Activated T-helper 17 cell treated with anti-CD3 and anti-CD28 coated beads, Interleukin-2, amount 50 U/mL, for 72 hours (primary cell): ENCODE data around the gene ADAMTS14. TPM values are rescaled to one million over a fixed set of nuclear protein-coding genes. Genes with fewer than 3 reads are reported as not detected.

ENCODE experiments used
- ATAC-seq: fragments of 150-1000 bp; cut with Tn5 transposase; replicated peaks from 2 replicates; pipeline ENCODE4 v1.10.0; 2021; ENCODE audit warnings: mild to moderate bottlenecking, moderate library complexity
- H3K27ac Mint-ChIP-seq: one replicate; pipeline ENCODE4 v1.8.0; 2022; ENCODE audit warnings: mixed read lengths
- H3K27me3 Mint-ChIP-seq: one replicate; pipeline ENCODE4 v1.8.0; 2022; ENCODE audit warnings: mixed read lengths
- H3K36me3 Mint-ChIP-seq: one replicate; pipeline ENCODE4 v1.8.0; 2022; ENCODE audit warnings: low read depth, mild to moderate bottlenecking, mixed read lengths
- H3K4me1 Mint-ChIP-seq: one replicate; pipeline ENCODE4 v1.8.0; 2022; ENCODE audit warnings: mixed read lengths
- H3K4me3 Mint-ChIP-seq: one replicate; pipeline ENCODE4 v1.8.0; 2022; ENCODE audit warnings: mild to moderate bottlenecking, mixed read lengths
- H3K9me3 Mint-ChIP-seq: one replicate; pipeline ENCODE4 v1.8.0; 2022; ENCODE audit warnings: mixed read lengths
- total RNA-seq, 2 donors: library from RNA; stranded (reverse); gene quantifications; one replicate each; pipeline ENCODE4 v1.2.3, GENCODE V29; 2022

The ADAMTS14 gene
- total RNA-seq, 2 donors from 2014 or later: 0.06 to 0.19 TPM

GRCh38 chr10:70685455-70685911 is 13.2 kb downstream of the ADAMTS14 start:
- no peak overlapping the region for H3K4me3 Mint-ChIP-seq
- H3K27me3 Mint-ChIP-seq: no peaks in the 10 kb centered on the region
- H3K9me3 Mint-ChIP-seq: no peaks in the 10 kb centered on the region
- no peaks in the 10 kb centered on the region for H3K36me3 Mint-ChIP-seq
- no peak for ATAC-seq
- H3K27ac Mint-ChIP-seq: no peak overlapping the region
- H3K4me1 Mint-ChIP-seq: no peaks in the 10 kb centered on the region

GRCh38 chr10:70688828-70689227 is 16.5 kb downstream of the ADAMTS14 start:
- no peaks in the 10 kb centered on the region for H3K27me3 Mint-ChIP-seq
- H3K27ac Mint-ChIP-seq: no peak overlapping the region
- no peaks in the 10 kb centered on the region for H3K9me3 Mint-ChIP-seq
- no peak overlapping the region for H3K4me3 Mint-ChIP-seq
- no peaks in the 10 kb centered on the region for H3K36me3 Mint-ChIP-seq
- H3K4me1 Mint-ChIP-seq: no peaks in the 10 kb centered on the region
- no peak for ATAC-seq

DNA sequence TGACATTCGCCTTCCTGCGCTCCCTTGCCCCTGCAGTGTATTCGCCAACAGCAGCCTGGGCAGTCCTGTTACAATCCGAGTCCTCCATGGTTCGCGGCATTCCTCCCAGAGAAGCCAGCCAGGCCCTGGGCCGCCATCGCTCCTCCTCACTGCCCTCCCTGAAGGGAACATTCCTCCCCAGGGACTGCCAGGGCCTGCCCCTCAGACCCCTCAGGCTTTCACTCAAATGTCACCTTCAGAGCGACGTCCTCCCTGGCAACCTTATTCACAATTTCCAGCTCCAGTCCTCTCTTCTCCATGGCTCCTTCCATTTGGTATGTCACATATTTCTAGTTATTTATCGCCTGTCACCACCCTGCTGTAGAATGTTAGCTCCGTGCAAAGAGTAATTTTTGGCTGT is 17.4 kb downstream of the ADAMTS14 start:
- H3K36me3 Mint-ChIP-seq: no peaks in the 10 kb centered on the region
- no peak overlapping the region for H3K27ac Mint-ChIP-seq
- ATAC-seq: no peak
- no peaks in the 10 kb centered on the region for H3K27me3 Mint-ChIP-seq
- H3K4me3 Mint-ChIP-seq: no peak overlapping the region
- H3K9me3 Mint-ChIP-seq: no peaks in the 10 kb centered on the region
- no peaks in the 10 kb centered on the region for H3K4me1 Mint-ChIP-seq

DNA sequence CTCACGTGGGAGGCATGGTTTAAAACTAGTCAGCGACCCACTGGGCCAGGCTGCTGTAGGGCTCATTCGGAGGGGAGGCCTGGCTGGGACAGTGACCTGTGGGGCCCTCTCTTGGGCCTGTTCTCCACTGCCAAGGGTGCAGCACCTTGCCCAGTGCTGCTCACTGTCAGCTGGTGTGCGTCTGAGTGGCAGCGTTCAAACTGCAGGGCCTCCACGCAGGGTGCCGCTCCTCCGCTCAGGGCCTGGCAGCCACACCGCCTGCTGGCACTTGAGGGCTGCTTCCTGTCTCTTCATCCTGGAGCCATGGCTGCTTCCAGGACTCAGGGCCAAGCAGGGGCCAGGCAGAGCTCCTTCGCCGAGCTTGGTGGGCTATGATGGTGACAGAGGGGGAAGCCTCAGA is 18.3 kb downstream of the ADAMTS14 start:
- ATAC-seq: no peak
- H3K36me3 Mint-ChIP-seq: no peaks in the 10 kb centered on the region

GRCh38 chr10:70691611-70692010 is 19.3 kb downstream of the ADAMTS14 start:
- no peak for ATAC-seq

More for the DNA sequence above, 18.3 kb downstream of the ADAMTS14 start:
- Mint-ChIP-seq H3K27me3 (no peaks in the 10 kb centered on the region), H3K9me3 (no peaks in the 10 kb centered on the region), H3K4me3 (no peak overlapping the region), H3K4me1 (no peaks in the 10 kb centered on the region), H3K27ac (no peak overlapping the region)

GRCh38 chr10:70692043-70692603 is 19.8 kb downstream of the ADAMTS14 start:
- ATAC-seq: no peak
- Mint-ChIP-seq H3K4me1 (no peaks in the 10 kb centered on the region), H3K27me3 (no peaks in the 10 kb centered on the region), H3K9me3 (no peaks in the 10 kb centered on the region), H3K27ac (no peak overlapping the region), H3K4me3 (no peak overlapping the region), H3K36me3 (no peaks in the 10 kb centered on the region)

More at GRCh38 chr10:70691611-70692010, 19.3 kb downstream of the ADAMTS14 start:
- Mint-ChIP-seq H3K27ac (no peak overlapping the region), H3K4me3 (no peak overlapping the region), H3K27me3 (no peaks in the 10 kb centered on the region), H3K4me1 (no peaks in the 10 kb centered on the region), H3K9me3 (no peaks in the 10 kb centered on the region), H3K36me3 (no peaks in the 10 kb centered on the region)

GRCh38 chr10:70693619-70694335 is 21.5 kb downstream of the ADAMTS14 start:
- Mint-ChIP-seq H3K4me3 (no peak overlapping the region), H3K4me1 (no peaks in the 10 kb centered on the region), H3K9me3 (no peaks in the 10 kb centered on the region), H3K27ac (no peak overlapping the region), H3K27me3 (no peaks in the 10 kb centered on the region), H3K36me3 (no peaks in the 10 kb centered on the region)
- ATAC-seq: no peak

- ATAC-seq: no peak
- H3K4me1 Mint-ChIP-seq: no peaks in the 10 kb centered on the region
- H3K9me3 Mint-ChIP-seq: no peaks in the 10 kb centered on the region
- no peak overlapping the region for H3K4me3 Mint-ChIP-seq
- H3K36me3 Mint-ChIP-seq: no peaks in the 10 kb centered on the region
- H3K27me3 Mint-ChIP-seq: no peaks in the 10 kb centered on the region
- no peak overlapping the region for H3K27ac Mint-ChIP-seq
Observed at GRCh38 chr10:70694418-70695141, 22.3 kb downstream of the ADAMTS14 start.

GRCh38 chr10:70695241-70696030 is 23.1 kb downstream of the ADAMTS14 start:
- no peaks in the 10 kb centered on the region for H3K27me3 Mint-ChIP-seq
- no peaks in the 10 kb centered on the region for H3K4me1 Mint-ChIP-seq
- H3K36me3 Mint-ChIP-seq: no peaks in the 10 kb centered on the region
- H3K27ac Mint-ChIP-seq: no peak overlapping the region
- H3K4me3 Mint-ChIP-seq: no peak overlapping the region
- no peak for ATAC-seq
- H3K9me3 Mint-ChIP-seq: no peaks in the 10 kb centered on the region

DNA sequence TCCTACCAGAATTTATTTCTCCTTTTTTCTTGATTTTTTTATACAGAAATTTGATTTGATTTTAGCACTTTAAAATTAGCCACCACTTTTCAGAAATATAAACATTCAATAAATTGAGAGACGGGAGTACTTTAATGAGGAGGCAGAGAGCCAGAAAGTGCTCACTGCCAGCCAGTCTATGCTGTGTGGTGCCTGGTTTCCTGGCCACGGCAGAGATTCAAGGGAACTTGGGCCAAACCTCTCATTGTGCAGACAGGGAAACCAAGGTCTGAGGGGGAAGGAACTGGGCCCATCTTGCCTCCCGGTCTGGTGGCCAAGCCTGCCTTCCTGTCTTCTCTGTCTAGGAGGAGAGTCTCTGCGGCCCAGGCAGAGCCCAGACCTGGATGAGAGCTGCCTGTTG is 25.9 kb downstream of the ADAMTS14 start:
- no peaks in the 10 kb centered on the region for H3K27me3 Mint-ChIP-seq
- H3K9me3 Mint-ChIP-seq: no peaks in the 10 kb centered on the region

DNA sequence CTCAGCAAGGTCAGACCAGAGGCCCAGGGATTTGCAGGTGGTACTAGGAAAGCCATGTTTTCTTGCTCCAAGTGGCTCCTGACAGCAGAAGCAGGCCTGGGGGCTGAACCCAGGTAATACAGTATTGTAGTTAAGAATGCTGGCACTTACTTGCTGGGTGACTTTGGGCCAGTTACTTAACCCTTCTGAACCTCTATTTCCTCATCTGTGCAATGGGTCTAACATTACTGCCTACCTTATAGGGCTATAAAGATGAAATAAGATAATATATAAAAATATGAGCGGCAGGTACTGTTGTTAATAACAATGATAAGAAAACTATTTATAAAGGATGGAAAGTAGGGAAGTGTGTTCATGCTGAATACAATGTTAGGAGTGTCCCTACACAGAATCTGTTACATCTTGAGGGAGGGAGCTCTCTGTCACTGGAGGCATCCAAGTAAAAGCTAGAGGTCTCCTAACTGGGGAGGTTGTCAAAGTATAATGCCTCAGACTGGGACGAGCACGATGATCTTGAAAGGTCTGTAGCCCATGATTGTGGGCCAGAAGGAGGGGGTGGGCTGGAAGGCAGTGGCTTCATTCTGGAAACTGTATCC is 26.9 kb downstream of the ADAMTS14 start:
- Mint-ChIP-seq H3K4me1 (no peaks in the 10 kb centered on the region), H3K27me3 (no peaks in the 10 kb centered on the region), H3K27ac (no peak overlapping the region), H3K4me3 (no peak overlapping the region), H3K9me3 (no peaks in the 10 kb centered on the region), H3K36me3 (no peaks in the 10 kb centered on the region)
- no peak for ATAC-seq

More for the DNA sequence above, 25.9 kb downstream of the ADAMTS14 start:
- Mint-ChIP-seq H3K4me3 (no peak overlapping the region), H3K4me1 (no peaks in the 10 kb centered on the region), H3K36me3 (no peaks in the 10 kb centered on the region), H3K27ac (no peak overlapping the region)
- no peak for ATAC-seq

DNA sequence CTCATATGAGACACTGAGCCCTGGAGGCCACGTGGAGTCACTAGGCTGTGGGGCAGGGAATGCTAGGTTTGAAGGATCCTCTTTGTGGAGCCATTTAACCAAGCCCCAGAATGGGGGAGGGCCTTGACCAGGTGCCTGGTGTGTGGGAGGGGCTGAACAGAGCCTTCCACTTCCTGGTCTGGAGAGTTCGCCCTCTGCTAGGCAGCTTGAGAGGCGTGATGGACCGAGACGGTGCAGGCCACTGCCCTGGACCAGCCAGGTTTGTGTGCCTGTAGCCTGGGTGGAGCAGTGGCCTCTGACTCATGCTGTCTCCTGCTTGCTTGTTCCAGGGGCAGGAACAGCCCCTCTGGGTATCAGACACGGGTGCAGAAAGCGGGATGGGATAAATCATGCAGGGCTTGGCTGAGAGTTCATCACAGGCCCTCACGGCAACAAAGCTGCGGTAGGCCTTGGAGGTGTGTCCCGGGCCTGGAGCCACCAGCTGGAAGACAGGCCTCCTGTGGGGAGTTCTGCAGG is 27.4 kb downstream of the ADAMTS14 start:
- Mint-ChIP-seq H3K27me3 (no peaks in the 10 kb centered on the region), H3K4me3 (no peak overlapping the region), H3K9me3 (no peaks in the 10 kb centered on the region), H3K4me1 (no peaks in the 10 kb centered on the region), H3K36me3 (no peaks in the 10 kb centered on the region), H3K27ac (no peak overlapping the region)
- no peak for ATAC-seq

GRCh38 chr10:70702190-70702763 is 30.0 kb downstream of the ADAMTS14 start:
- ATAC-seq: no peak
- no peak overlapping the region for H3K27ac Mint-ChIP-seq
- H3K4me3 Mint-ChIP-seq: no peak overlapping the region
- no peaks in the 10 kb centered on the region for H3K9me3 Mint-ChIP-seq
- H3K4me1 Mint-ChIP-seq: no peaks in the 10 kb centered on the region
- H3K27me3 Mint-ChIP-seq: no peaks in the 10 kb centered on the region
- no peaks in the 10 kb centered on the region for H3K36me3 Mint-ChIP-seq

DNA sequence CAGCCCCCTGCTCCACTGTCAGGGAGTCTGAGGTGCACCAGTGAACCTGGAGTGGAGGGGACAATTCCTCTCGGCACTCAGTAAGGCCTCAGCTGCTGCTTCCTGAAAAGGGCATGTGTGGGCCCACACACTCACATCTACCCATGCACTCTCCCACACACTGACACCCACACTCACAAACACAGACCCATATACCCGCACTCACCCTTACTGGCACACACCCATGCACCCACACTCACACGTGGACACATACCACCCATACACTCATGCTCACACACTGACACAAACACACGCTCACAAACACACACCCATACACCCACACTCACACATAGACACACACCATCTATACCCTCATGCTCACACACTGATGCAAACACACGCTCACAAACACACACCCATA is 31.9 kb downstream of the ADAMTS14 start:
- no peaks in the 10 kb centered on the region for H3K27me3 Mint-ChIP-seq
- H3K36me3 Mint-ChIP-seq: no peaks in the 10 kb centered on the region
- no peaks in the 10 kb centered on the region for H3K4me1 Mint-ChIP-seq
- H3K27ac Mint-ChIP-seq: no peak overlapping the region
- no peak overlapping the region for H3K4me3 Mint-ChIP-seq
- no peak for ATAC-seq
- no peaks in the 10 kb centered on the region for H3K9me3 Mint-ChIP-seq
